Transverse colon (tissue), 4 donors: ENCODE results near the gene C10orf90. TPM values are rescaled to one million over a fixed set of nuclear protein-coding genes. Genes with fewer than 3 reads are reported as not detected.

Experiments used
- DNase-seq: peaks from one replicate; pipeline ENCODE4 v3.0.0-alpha.2; 2019
- H3K27ac ChIP-seq, 4 donors: fragments of 200-600 bp; sonication (generic); 2 replicates each; pipeline ENCODE4 v1.5.1; 2016 to 2018; ENCODE audit warnings: inconsistent platforms in 4 of 4
- H3K27me3 ChIP-seq: fragments of 200-600 bp; sonication (generic); 2 replicates; pipeline ENCODE4 v1.5.1; 2017; ENCODE audit warnings: inconsistent platforms
- H3K36me3 ChIP-seq, 4 donors: fragments of 200-600 bp; sonication (generic); 2 replicates each; pipeline ENCODE4 v1.5.1; 2017 to 2019; ENCODE audit warnings: inconsistent platforms in 4 of 4
- H3K4me1 ChIP-seq, 4 donors: fragments of 200-600 bp; sonication (generic); 2 replicates each; pipeline ENCODE4 v1.5.1; 2017 to 2020; ENCODE audit warnings: inconsistent platforms in 4 of 4
- H3K4me3 ChIP-seq, 4 donors: fragments of 200-600 bp; sonication (generic); 1 replicate in 1 of 4; 2 replicates in 3 of 4; pipeline versions ENCODE4 v1.5.1 to v1.6.1; 2017 to 2019; ENCODE audit warnings: inconsistent platforms in 4 of 4
- H3K9me3 ChIP-seq, 2 donors: fragments of 200-600 bp; sonication (generic); 2 replicates each; pipeline ENCODE4 v1.5.1; 2017 to 2019; ENCODE audit warnings: inconsistent platforms in 2 of 2
- EP300 ChIP-seq: sonication (generic); formaldehyde crosslinking; IDR thresholded peaks from one replicate; pipeline ENCODE4 v1.6.1; 2017; ENCODE audit warnings: antibody characterized with exemption, low read depth
- POLR2A ChIP-seq: fragments of 450-650 bp; IDR thresholded peaks from one replicate; pipeline ENCODE4 v1.6.1; 2016; ENCODE audit warnings: antibody characterized with exemption, mild to moderate bottlenecking, moderate library complexity
- POLR2AphosphoS5 ChIP-seq, 3 donors: sonication (generic); formaldehyde crosslinking; IDR thresholded peaks; one replicate each; pipeline ENCODE4 v1.6.1; 2016; ENCODE audit warnings: antibody characterized with exemption in 3 of 3
- WGBS, 2 donors: methylation state at CpG; one replicate each; pipeline ENCODE4 v1.1.5; 2018; ENCODE audit warnings: low coverage in 1 of 2; 5-methylcytosine and 5-hydroxymethylcytosine counted together
- in situ Hi-C, 4 donors: fragments of 200-750 bp; cut with MboI; loops; one replicate each; pipeline versions ENCODE4 v1.15.0 to v1.15.1; 2017; ENCODE audit warnings: low sequenced_read_pairs in 3 of 4, low pct_ligation_motif_present in 1 of 4, low pct_unique_long_range_greater_than_20kb in 1 of 4
- intact Hi-C: fragments of 100-400 bp; cut with DNase I; formaldehyde crosslinking; loops from one replicate; pipeline ENCODE4 v1.15.1; 2023; ENCODE audit warnings: low total_unique reads
- total RNA-seq, 4 donors: library from RNA; depleted of rRNA; stranded (reverse); fragments of >200 nt; gene quantifications; one replicate each; pipeline ENCODE4 v1.1.0, GENCODE V29; 2016
- TF ChIP-seq, protein P1 (sequence below), 5 experiments: fragments of 200-600 bp in 3 of 5; fragments of 450-650 bp in 2 of 5; sonication (generic) in 3 of 5; IDR thresholded peaks; 1 replicate in 2 of 5; 2 replicates in 3 of 5; pipeline ENCODE4 v1.5.1; 2016 to 2017; ENCODE audit warnings: antibody characterized with exemption in 5 of 5, inconsistent platforms in 3 of 5, mild to moderate bottlenecking in 2 of 5, moderate library complexity in 1 of 5

The C10orf90 gene
- total RNA-seq, 4 donors from 2014 or later, result not detected

GRCh38 chr10:126452245-126452644, 218.2 kb downstream of the C10orf90 start:
- Histone ChIP-seq H3K36me3 (no peaks in the 10 kb centered on the region), H3K4me1 (no peaks in the 10 kb centered on the region), H3K27ac (no peak overlapping the region), H3K27me3 (no peaks in the 10 kb centered on the region), H3K9me3 (no peaks in the 10 kb centered on the region), H3K4me3 (no peak overlapping the region)
- no peak for DNase-seq
- intact Hi-C loops, result no loop called here
- in situ Hi-C loops, result no loop called here
- TF ChIP-seq POLR2AphosphoS5 (IDR thresholded peaks at IDR 0.05) (no peak), EP300 (no peak), POLR2A (no peak)
- TF ChIP-seq, protein P1, sequence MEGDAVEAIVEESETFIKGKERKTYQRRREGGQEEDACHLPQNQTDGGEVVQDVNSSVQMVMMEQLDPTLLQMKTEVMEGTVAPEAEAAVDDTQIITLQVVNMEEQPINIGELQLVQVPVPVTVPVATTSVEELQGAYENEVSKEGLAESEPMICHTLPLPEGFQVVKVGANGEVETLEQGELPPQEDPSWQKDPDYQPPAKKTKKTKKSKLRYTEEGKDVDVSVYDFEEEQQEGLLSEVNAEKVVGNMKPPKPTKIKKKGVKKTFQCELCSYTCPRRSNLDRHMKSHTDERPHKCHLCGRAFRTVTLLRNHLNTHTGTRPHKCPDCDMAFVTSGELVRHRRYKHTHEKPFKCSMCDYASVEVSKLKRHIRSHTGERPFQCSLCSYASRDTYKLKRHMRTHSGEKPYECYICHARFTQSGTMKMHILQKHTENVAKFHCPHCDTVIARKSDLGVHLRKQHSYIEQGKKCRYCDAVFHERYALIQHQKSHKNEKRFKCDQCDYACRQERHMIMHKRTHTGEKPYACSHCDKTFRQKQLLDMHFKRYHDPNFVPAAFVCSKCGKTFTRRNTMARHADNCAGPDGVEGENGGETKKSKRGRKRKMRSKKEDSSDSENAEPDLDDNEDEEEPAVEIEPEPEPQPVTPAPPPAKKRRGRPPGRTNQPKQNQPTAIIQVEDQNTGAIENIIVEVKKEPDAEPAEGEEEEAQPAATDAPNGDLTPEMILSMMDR (IDR thresholded peaks at IDR 0.05), result no peak
- WGBS, 2 donors, result 50 to 54% methylated on average over 2 of the region's 2 CpGs

DNA sequence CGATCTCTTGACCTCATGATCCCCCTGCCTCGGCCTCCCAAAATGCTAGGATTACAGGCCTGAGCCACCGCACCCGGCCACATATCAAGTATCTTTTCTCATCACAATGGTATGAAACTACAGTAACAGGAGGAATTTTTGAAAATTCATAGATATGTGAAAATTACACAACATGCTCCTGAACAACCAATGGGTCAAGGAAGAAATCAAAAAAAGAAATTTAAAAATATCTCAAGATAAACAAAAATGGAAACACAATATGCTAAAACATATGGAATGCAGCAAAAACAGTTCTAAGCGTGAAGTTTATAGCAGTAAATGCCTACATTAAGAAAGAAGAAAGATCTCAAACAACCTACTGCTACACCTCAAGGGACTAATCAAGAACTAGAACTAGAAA, 222.4 kb downstream of the C10orf90 start:
- in situ Hi-C loops, result no loop called here
- no peak overlapping the region for H3K4me3 ChIP-seq
- 80 to 95% methylated on average over 1 to 5 of the region's 5 CpGs for WGBS, 2 donors

GRCh38 chr10:126439942-126440341, 230.6 kb downstream of the C10orf90 start:
- in situ Hi-C loops, result no loop called here
- H3K36me3 ChIP-seq, result no peaks in the 10 kb centered on the region
- DNase-seq, result no peak
- H3K27me3 ChIP-seq, result no peaks in the 10 kb centered on the region
- no peaks in the 10 kb centered on the region for H3K9me3 ChIP-seq
- H3K27ac ChIP-seq, result no peak overlapping the region
- H3K4me1 ChIP-seq, result no peaks in the 10 kb centered on the region
- H3K4me3 ChIP-seq, result no peak overlapping the region
- TF ChIP-seq, protein P1 (IDR thresholded peaks at IDR 0.05), result no peak
- TF ChIP-seq POLR2A (no peak), EP300 (no peak), POLR2AphosphoS5 (IDR thresholded peaks at IDR 0.05) (no peak)
- intact Hi-C loops, result no loop called here
- WGBS, 2 donors, result 84% methylated on average over 3 of the region's 3 CpGs; no CpG with 5 or more reads in 1 of the 2 donors

More for the DNA sequence above, 222.4 kb downstream of the C10orf90 start:
- no peak overlapping the region for H3K27ac ChIP-seq
- no peaks in the 10 kb centered on the region for H3K4me1 ChIP-seq
- intact Hi-C loops, result no loop called here
- no peaks in the 10 kb centered on the region for H3K36me3 ChIP-seq
- DNase-seq, result no peak
- H3K9me3 ChIP-seq, result no peaks in the 10 kb centered on the region
- no peaks in the 10 kb centered on the region for H3K27me3 ChIP-seq
- TF ChIP-seq POLR2AphosphoS5 (IDR thresholded peaks at IDR 0.05), result no peak
- TF ChIP-seq, protein P1 (IDR thresholded peaks at IDR 0.05), result no peak
- no peak for TF ChIP-seq POLR2A
- TF ChIP-seq EP300, result no peak

GRCh38 chr10:126438407-126438783, 232.1 kb downstream of the C10orf90 start:
- no peak for DNase-seq
- H3K27ac ChIP-seq, result no peak overlapping the region
- H3K36me3 ChIP-seq, result no peaks in the 10 kb centered on the region
- in situ Hi-C loops (no loop called here), intact Hi-C loops (no loop called here)
- TF ChIP-seq POLR2AphosphoS5 (IDR thresholded peaks at IDR 0.05) (no peak), POLR2A (no peak), EP300 (no peak)
- TF ChIP-seq, protein P1 (IDR thresholded peaks at IDR 0.05), result no peak
- WGBS, 2 donors, result 69 to 81% methylated on average over 2 of the region's 2 CpGs
- H3K4me3 ChIP-seq, result no peak overlapping the region
- H3K9me3 ChIP-seq, result no peaks in the 10 kb centered on the region
- H3K27me3 ChIP-seq, result no peaks in the 10 kb centered on the region
- no peaks in the 10 kb centered on the region for H3K4me1 ChIP-seq
